T-helper 22 cell (primary cell): Measurements from ENCODE around the gene P2RX3.
"Not testable (repeated sequence)": the region's sequence is repeated elsewhere in the genome, so short reads cannot be mapped to it uniquely, and the experiment has no call there.

Source experiments
- DNase-seq: peaks from one replicate; pipeline ENCODE4 v3.0.0-alpha.2; 2020; ENCODE audit warnings: low read depth

The P2RX3 gene

DNA sequence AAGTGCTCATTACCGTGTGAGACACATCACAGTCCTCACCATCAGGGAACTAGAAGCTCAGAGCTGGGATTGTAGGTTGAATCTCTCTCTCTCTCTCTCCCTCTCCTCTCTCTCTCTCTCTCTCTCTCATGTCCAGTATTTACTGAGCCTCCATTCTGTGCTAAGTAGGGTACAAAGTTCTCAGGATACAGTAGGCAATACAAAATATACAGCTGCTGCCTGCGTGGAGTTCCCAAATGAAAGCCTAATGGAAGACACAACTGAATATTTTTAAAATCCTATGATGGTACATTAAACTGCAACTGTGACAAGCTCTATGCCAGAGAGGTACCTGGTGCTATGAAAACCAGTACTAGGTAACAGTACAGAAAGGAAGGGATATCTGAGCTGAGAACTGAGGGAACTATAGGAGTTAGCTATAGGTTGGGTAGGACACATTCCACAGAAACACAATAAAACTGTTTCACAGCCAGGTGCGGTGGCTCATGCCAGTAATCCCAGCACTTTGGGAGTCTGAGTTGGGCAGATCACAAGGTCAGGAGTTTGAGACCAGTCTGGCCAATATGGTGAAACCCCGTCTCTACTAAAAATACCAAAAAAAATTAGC lies 61.9 kb downstream of the P2RX3 start:
- DNase-seq: no peak

DNA sequence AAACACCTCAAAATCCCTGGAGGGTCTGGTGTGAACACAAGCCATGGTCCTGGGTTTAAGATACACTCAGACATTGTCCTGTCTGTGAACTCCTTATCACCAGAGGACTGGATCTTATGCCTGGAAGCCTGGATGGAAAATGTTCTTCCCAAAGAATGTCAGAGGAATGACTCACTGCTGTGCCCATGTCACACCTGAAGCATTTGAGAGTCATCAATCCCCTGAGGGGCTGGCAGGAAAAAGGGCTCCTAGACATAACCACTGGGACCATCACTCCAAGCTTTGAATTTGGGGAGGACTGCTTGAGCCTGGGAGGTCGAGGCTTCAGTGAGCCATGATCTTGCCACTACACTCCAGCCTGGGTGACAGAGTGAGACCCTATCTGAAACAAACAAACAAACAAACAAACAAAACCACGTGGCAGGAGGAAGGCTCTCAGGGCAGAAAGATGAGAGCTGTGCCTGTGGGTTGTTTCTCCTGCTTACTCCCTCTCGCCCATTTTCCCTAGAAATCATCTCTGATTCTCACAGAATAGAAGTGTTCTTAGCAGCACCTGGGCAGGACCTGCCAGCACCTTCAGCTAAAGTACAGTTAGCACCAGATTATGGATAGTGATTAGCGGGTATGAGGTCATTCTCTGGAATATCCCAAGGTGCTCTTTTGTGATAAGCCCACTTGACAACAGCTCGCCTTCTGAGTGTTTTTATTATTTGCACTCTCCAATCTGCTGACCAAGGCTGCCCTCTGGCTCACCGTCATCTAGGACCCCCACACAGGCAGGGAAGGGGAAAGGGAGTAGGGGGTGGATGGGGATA lies 64.2 kb downstream of the P2RX3 start:
- DNase-seq: no peak

GRCh38 chr11:57403003-57403801 lies 65.0 kb downstream of the P2RX3 start:
- not testable (repeated sequence) for DNase-seq

DNA sequence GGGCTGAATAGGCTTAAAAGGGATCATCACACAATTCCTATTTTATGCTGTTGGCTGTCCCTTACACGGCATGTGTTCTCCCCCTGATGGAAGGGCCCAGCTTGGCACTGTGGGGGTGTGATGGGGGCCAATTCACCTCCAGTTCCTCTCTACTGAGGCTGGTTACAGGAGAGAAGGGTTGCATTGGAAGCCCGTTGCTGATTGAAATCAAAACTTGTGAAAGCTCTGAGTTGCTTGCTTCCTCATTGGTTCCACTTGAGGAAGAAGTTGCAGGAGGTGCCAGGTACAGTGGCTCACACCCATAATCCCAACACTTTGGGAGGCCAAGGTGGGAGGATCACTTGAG lies 65.6 kb downstream of the P2RX3 start:
- no peak for DNase-seq

GRCh38 chr11:57405271-57405860 lies 67.2 kb downstream of the P2RX3 start:
- no peak for DNase-seq

GRCh38 chr11:57406337-57406904 lies 68.3 kb downstream of the P2RX3 start:
- no peak for DNase-seq

DNA sequence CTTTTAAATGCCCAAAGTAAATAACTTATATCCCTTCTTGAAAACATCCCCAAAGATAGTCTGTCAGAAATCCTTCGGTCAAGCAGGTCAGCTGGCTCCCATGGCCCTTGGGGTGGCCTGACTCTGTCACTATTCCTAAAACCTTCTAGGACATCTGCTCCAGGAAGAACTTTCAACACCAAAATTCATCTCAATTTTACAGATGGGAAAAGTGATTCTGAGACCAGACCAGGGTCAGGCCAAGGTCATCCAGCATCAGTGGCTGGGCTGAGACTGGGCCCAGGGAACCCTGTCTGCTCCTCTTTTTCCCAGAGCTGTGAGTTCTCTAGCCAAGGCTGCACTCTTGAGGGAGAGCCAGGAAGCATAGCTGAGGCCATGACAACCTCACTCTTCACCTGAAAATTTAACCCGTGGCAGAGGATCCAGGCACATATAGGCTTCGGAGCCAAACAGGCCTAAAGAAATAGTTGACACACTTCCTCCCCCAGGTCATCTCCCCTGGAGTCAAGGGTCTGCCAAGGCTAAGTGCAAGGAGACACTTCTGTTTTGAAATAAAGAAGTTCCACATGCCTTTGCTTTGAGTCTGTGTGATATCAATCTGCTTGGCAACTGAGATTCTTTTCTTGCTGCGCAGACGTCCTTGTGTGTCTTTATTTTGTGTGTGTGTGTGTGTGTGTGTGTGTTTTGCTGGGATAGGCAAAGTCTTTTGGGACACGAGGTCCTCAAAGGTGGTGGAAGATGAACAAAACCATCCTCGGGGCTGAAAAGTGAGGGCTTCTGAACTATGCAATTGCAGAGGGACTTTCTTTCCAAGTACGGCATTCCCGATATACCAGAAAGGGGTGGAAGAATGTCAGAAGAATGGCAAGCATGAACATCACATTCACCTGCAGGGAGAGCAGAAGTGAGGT lies 69.1 kb downstream of the P2RX3 start:
- no peak for DNase-seq

- no peak for DNase-seq
Observed at GRCh38 chr11:57407941-57408475, 69.9 kb downstream of the P2RX3 start.

- no peak for DNase-seq
Observed at GRCh38 chr11:57408771-57409170, 70.6 kb downstream of the P2RX3 start.

- no peak for DNase-seq
Observed at GRCh38 chr11:57409321-57410100, 71.4 kb downstream of the P2RX3 start.

GRCh38 chr11:57410287-57410686 lies 72.1 kb downstream of the P2RX3 start:
- DNase-seq: no peak

GRCh38 chr11:57413681-57414080 lies 75.5 kb downstream of the P2RX3 start:
- DNase-seq: no peak

DNA sequence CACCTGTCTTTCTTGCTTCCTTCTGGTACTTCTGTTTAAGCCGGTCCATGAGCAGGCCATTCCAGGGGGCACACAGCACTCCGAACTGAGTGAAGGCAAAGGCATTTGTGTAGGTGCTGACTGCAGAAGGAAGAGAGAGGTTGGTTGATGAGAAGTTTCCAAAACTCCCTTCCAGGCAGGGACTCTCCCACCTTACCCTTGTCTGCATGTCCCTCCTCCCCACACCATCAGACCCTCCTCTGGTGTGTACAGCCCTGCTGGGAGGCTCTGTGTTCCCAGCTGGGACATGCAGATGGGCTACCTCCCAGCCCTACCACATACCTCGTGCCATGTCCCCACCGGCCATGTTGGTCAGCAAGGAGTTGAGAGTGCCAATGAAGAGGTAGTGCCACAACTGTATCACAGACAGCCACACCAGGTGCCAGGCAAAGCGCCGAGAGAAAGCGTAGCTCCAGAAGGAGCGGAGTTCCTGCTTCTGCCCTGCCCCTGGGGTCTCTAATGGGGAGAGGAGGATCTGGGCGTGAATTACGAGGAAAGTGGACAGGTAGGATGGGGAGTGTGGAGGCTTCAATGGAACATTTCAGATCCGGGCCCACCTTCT lies 76.6 kb downstream of the P2RX3 start:
- DNase-seq: no peak

DNA sequence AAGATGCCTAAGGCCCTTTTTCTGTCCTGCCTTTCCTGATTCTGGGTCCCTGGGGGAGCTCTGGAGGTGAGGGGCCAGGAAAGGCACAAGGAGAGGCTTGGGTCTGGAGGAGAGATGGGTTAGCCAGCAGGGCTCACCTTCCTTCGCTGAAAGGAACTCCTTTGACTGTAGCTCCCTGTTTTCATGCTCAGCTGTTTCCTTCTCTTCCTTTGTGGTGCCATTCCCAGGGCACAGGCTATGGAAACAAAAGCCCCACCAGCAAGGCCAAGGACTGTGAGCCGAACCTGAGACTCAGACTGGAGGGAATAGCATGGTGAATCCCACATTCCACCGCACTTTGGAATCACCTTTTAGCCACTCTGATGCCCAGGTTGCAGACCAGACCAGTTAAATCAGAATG lies 78.3 kb downstream of the P2RX3 start:
- no peak for DNase-seq

- DNase-seq: no peak
Observed at GRCh38 chr11:57417056-57417455, 78.9 kb downstream of the P2RX3 start.

GRCh38 chr11:57418131-57418530 lies 80.0 kb downstream of the P2RX3 start:
- DNase-seq: no peak

- DNase-seq: no peak
Observed at GRCh38 chr11:57419146-57419545, 81.0 kb downstream of the P2RX3 start.

- no peak for DNase-seq
Observed at GRCh38 chr11:57421066-57421465, 82.9 kb downstream of the P2RX3 start.

DNA sequence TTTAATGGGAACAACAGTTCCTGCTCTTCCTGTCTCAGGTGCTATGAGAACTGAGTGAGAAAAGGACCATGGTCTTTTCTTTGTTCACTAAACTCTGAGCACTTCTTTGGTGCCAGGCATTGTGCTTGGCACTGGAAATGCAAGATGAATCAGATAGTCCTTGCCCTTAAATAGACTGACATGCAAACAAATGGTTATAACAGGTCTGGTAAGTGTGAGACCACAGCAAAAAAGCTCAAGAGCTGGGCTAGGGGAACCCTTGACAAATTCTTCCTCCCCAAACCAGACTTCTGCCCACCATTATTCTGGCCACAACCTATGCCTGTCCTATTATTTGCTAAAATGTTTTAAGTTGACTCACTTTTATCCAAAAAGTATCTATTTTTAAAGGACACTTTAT lies 83.7 kb downstream of the P2RX3 start:
- no peak for DNase-seq
